ENCODE measurements around the gene COX10.
"Not testable (repeated sequence)": the region's sequence is repeated elsewhere in the genome, so short reads cannot be mapped to it uniquely, and the experiment has no call there.

The COX10 gene

GRCh38 chr17:14123619-14124278 is 54.4 kb downstream of the COX10 start:
- peak; percentile 13 for DNase-seq (ENCODE audit: low read depth)

GRCh38 chr17:14124854-14125253 is 55.5 kb downstream of the COX10 start:
- no peak for DNase-seq (ENCODE audit: low read depth)

- DNase-seq (ENCODE audit: low read depth): no peak
These were observed 56.3 kb downstream of the COX10 start for GRCh38 chr17:14125518-14126137.

DNA sequence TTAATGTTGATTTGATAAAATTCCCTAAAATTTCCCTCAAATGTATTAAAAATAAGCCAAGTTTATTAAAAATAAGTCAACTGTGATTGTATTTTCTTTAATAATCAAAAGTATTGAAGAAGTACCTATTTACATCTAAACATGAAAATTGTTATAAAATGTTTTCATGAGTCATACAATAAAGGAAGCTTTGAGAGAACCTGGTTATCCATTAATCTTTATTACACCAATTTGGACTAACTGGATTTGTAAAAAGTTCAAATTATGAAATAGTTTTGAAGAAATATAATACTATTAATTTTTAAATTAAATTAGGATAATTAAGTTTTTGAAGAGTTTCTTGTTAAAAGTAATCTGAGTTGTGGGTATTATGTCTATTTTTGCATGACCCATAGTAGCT is 63.8 kb downstream of the COX10 start:
- DNase-seq (ENCODE audit: low read depth): no peak

DNA sequence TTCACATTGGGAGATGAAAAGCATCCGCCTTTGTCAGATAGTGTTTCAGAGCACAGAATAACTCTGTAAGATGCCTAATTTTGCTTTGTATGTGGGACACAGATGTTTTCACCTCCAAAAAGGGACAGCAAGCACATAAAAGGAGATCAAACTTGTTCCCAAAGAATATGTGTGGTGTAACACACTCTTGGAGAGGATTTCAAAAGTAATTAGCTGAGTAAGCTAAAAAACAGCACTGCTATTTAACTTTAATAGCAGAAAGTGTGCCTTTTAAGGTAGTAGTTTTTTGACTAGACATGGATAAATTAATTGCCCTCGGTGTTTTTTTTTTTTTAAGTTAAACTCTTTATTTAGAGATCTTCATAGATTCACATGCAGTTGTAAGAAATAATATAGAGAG is 65.2 kb downstream of the COX10 start:
- DNase-seq (ENCODE audit: low read depth): no peak

- peak; percentile 18 for DNase-seq (ENCODE audit: low read depth)
These were observed 66.7 kb downstream of the COX10 start for GRCh38 chr17:14135906-14136590.

GRCh38 chr17:14138649-14139048 is 69.3 kb downstream of the COX10 start:
- no peak for DNase-seq (ENCODE audit: low read depth)

GRCh38 chr17:14143688-14144087 is 74.4 kb downstream of the COX10 start:
- no peak for DNase-seq (ENCODE audit: low read depth)

DNA sequence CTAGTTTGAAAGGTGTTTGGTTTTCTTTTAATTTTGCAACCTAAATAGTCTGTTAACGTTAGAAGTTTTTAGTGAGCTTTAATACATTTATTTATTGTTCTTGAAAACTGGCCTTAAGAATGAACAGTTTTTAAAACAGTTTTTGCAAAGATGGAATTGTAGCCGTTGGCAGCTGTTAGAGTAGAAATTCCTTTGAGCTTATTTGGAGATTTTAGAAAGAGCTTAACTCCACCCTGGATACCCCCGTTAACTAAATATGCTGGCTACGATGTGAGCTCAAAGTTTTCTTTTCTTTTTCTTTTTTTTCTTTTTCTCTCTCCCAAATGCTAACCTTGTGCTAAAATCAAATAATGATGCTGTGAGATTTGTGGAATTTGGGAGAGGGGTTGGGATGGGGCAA is 75.2 kb downstream of the COX10 start:
- no peak for DNase-seq (ENCODE audit: low read depth)

DNA sequence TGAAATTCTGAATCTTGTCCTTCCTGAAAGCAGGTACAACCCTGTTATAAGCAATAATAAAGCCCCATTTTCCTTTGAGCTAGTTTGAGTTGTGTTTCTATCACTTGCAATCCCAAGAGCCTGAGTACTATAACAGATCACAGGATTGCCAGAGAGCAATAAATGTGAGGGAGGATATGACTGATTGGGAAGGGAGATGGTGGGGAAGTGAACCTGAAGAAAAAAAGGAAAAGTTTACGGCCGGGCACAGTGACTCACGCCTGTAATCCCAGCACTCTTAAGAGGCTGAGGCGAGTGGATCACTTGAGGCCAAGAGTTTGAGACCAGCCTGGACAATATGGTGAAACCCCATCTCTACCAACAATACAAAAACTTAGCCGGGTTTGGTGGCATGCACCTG is 80.4 kb downstream of the COX10 start:
- peak; percentile 13 for DNase-seq (ENCODE audit: low read depth)

- no peak for DNase-seq (ENCODE audit: low read depth)
These were observed 81.3 kb downstream of the COX10 start for GRCh38 chr17:14150619-14151018.

- DNase-seq (ENCODE audit: low read depth): no peak
These were observed 83.4 kb downstream of the COX10 start for GRCh38 chr17:14152721-14153120.

DNA sequence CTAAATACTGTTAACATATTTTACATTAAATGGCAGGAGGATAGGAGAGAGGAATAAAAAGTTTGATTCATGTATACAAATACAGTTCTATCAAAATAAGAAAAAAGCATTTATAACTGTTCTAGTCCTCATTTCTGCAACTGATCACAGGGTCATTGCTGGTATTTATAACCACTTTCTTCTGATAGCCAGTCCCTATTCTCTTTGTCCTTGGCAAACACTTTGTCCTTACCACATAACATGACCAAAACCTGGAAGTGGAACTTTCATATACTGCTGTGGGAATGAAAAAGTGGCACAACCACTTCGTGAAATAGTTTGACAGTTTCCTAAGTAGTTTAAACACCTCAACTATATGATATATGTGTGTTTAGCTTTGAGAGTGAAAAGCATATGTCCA is 84.1 kb downstream of the COX10 start:
- no peak for DNase-seq (ENCODE audit: low read depth)

- peak; percentile 86 for DNase-seq (ENCODE audit: low read depth)
These were observed 87.4 kb downstream of the COX10 start for GRCh38 chr17:14156689-14157088.

DNA sequence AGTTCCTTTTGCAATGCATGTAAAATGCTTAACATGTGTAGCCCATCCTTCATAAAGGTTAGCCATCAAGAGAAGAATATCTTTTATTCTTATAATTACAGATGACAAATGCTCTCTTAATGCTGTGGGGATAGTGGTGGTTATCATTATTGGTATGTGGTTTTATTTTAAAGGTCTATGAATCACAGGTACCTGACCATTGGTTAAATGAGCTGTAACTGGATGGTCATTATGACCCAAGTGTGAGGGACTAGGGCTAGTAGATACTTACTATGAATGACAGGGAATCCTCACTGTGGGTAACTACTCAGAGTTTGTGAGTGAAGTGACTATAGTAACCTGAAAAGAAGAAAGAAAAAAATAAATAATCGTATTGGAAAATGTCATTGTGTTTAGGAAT is 88.5 kb downstream of the COX10 start:
- no peak for DNase-seq (ENCODE audit: low read depth)

DNA sequence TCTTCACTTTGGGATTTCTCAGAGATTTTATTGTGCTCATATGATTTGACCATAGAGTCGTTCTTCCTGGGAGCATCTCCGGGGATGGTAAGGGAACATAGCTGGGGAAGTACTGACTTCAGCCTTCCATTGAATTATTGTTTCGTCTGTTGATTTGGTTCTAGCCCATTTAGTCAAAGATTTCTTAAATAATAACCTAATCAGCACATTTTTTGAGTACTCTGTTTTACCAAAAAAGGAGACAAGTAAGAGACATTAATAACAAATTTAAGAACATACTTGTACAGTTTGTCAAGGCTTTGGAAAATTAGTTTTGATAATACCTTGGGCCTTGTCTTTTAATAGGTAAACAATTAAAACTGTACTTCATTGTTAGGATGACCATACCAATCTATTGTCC is 89.4 kb downstream of the COX10 start:
- no peak for DNase-seq (ENCODE audit: low read depth)

DNA sequence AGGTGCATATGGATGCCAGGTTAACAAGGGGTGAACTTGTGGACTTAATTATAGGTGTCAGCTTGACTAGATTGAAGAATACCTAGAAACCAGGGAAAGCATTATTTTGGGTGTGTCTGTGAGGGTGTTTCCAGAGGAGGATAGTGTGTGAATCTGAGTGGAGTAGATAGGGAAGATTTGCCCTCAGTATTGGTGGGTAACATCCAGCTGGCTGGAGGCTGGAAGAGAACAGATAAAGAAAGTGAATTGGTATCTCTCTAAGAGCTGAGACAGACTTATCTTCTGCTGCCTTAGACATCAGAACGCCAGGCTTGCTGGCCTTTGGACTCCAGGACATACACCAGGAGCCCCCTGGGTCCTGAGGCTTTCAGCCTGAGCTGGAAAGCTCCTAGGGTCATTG is 92.1 kb downstream of the COX10 start:
- DNase-seq (ENCODE audit: low read depth): no peak

DNA sequence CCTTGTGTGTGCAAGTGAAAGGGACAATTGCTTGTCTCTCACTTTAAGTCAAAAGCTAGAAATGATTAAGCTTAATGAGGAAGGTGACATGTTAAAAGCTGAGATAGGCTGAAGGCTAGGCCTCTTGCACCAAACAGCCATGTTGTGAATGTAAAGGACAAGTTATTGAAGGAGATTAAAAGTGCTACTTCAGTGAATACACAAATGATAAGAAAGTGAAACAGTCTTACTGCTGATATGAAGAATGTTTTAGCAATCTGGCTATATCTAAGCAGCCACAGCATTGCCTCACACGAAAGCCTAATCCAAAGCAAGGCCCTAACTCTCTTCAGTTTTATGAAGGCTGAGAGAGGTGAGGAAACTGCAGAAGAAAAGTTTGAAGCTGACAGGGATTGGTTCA is 96.3 kb downstream of the COX10 start:
- peak; percentile 61 for DNase-seq (ENCODE audit: low read depth)

GRCh38 chr17:14167831-14168230 is 98.5 kb downstream of the COX10 start:
- DNase-seq (ENCODE audit: low read depth): not testable (repeated sequence)

DNA sequence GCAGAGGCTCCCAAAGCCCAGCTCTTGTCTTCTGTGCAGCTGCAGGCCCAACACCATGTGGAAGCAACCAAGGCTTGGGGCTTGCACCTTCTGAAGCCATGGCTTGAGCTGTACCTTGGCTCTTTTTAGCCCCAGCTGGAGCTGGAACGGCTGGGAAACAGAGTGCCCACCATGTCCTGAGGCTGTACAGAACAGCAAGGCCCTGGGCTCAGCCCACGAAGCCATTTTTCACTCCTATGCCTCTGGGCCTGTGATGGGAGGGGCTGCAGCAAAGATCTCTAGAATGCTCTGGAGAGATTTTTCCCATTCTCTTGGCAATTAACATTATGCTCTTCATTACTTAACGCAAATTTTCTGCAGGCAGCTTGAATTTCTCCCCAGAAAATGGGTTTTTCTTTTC is 99.3 kb downstream of the COX10 start:
- no peak for DNase-seq (ENCODE audit: low read depth)

DNA sequence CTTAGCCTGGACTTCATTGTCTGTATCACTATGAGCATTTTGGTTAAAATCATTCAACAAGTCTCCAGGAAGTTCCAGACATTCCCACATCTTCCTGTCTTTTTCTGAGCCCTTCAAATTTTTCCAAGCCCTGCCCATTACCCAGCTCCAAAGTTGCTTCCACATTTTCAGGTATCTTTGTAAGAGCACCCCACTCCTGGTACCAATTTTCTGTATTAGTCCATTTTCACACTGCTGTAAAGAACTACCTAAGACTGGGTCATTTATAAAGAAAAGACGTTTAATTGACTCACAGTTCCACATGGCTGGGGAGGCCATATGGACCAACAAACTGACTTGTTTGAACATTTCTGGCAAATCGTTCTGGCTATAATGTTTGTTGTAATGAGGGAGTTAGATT is 100.0 kb downstream of the COX10 start:
- no peak for DNase-seq (ENCODE audit: low read depth)

- DNase-seq (ENCODE audit: low read depth): no peak
These were observed 100.6 kb downstream of the COX10 start for GRCh38 chr17:14169901-14170300.

DNA sequence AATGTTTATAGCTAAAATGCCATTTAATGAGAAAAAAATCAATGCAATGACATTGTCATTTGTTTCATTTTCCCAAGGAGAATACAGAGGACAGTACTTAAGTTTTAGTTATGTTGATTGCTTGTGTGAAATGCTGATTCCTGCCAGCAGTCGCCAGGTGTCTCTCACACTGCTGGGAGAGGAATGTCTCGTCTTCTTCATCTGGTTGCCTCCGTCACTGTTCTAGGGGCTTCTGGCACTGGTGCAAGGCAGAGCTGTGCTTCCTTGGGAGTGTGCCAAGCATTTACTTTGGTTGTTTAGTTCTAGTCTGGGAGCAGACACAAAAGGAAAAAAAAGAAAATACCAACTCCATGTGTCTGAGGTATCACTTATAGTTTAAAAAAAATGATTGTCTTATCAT is 107.7 kb downstream of the COX10 start:
- not testable (repeated sequence) for DNase-seq (ENCODE audit: low read depth)

GRCh38 chr17:14177801-14178200 is 108.5 kb downstream of the COX10 start:
- DNase-seq (ENCODE audit: low read depth): not testable (repeated sequence)
